ENCODE measurements around the gene OPRL1. TPM values are rescaled to one million over a fixed set of nuclear protein-coding genes. Genes with fewer than 3 reads are reported as not detected.

The OPRL1 gene
- total RNA-seq, 3 donors from 2014 or later, result 1.6 to 3.4 (median 2.3) TPM

DNA sequence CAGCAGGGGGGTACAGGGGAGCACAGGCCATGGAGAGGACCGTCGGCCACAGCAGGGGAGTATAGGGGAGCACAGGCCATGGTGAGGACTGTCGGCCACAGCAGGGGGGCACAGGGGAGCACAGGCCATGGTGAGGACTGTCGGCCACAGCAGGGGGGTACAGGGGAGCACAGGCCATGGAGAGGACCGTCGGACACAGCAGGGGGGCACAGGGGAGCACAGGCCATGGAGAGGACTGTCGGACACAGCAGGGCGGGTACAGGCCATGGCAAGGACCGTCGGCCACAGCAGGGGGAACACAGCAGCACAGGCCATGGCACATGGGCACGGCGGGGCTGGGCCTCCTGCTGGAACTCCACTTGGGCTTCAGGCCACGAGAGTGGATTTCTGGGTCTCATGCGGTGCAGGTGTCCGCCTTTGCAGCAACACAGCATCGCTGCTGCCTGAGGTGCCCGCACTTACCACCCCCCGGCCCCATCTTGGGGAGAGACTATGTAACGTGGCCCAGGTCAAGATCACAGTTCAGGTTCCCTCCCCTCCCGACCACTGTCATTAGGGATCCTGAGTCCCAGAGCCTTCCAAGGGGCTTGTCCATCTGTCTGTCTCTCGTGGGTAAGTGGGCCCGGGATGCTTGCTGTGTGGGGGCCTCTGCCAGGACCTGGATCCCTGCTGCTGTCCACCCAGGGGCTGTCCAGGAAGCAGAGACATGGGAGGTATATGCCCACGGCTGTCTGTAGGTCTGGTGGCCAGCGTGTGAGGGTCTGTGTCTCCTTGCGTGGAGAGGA is 25.0 kb downstream of the OPRL1 start:
- no peak for DNase-seq (ENCODE audit: low spot score in 2 of 2)
- TF ChIP-seq POLR2AphosphoS5 (IDR thresholded peaks at IDR 0.05), result no peak
- no peak for TF ChIP-seq CTCF (IDR thresholded peaks at IDR 0.05)
- no peak for TF ChIP-seq POLR2A (IDR thresholded peaks at IDR 0.05)
- Histone ChIP-seq H3K4me3 (no peak overlapping the region), H3K36me3 (no peaks in the 10 kb centered on the region), H3K27me3 (peaks cover 5 to 37% of the 10 kb centered on the region in 2 donors), H3K9me3 (no peaks in the 10 kb centered on the region), H3K27ac (no peak overlapping the region), H3K4me1 (no peaks in the 10 kb centered on the region)
- intact Hi-C loops (cut with DNase I; ENCODE audit: low total_unique reads), result no loop called here

DNA sequence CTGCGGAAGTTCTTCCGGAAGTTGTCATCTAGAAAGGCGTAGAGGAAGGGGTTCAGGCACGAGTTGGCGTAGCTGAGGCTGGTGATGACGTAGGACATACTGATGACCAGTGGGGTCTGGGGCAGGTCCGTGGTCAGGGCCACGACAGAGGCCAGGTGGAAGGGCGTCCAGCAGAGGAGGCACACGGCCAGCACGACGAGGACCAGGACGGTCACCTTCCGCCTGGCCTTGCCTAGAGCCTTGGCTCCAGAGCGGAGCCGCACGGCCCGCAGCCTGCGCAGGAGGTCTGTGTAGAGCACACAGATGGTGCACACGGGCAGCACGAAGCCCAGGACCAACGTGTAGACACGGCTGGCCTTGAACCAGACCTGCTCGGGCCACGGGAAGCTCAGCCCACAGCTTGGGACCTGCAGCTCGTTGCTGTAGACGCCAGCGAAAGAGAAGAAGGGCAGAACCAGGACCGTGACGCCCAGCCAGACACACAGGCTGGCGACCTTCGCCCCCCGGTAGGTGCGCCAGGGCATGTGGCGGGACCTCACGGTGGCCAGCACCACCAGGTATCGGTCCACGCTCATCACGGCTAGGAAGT is 26.1 kb downstream of the OPRL1 start:
- Histone ChIP-seq H3K27ac (no peak overlapping the region), H3K9me3 (no peaks in the 10 kb centered on the region), H3K36me3 (no peaks in the 10 kb centered on the region), H3K27me3 (peaks cover 5 to 33% of the 10 kb centered on the region in 2 donors), H3K4me3 (no peak overlapping the region), H3K4me1 (no peaks in the 10 kb centered on the region)
- TF ChIP-seq POLR2AphosphoS5 (IDR thresholded peaks at IDR 0.05), result no peak
- no peak for TF ChIP-seq CTCF (IDR thresholded peaks at IDR 0.05)
- TF ChIP-seq POLR2A (IDR thresholded peaks at IDR 0.05), result no peak
- intact Hi-C loops (cut with DNase I; ENCODE audit: low total_unique reads), result no loop called here
- no peak for DNase-seq (ENCODE audit: low spot score in 2 of 2)

- Histone ChIP-seq H3K36me3 (no peaks in the 10 kb centered on the region), H3K9me3 (no peaks in the 10 kb centered on the region), H3K4me1 (no peaks in the 10 kb centered on the region), H3K27ac (no peak overlapping the region), H3K4me3 (no peak overlapping the region), H3K27me3 (peaks cover 5 to 30% of the 10 kb centered on the region in 2 donors)
- no peak for TF ChIP-seq POLR2AphosphoS5 (IDR thresholded peaks at IDR 0.05)
- DNase-seq (ENCODE audit: low spot score in 2 of 2), result no peak
- intact Hi-C loops (cut with DNase I; ENCODE audit: low total_unique reads), result no loop called here
These were observed 26.6 kb downstream of the OPRL1 start for GRCh38 chr20:64106435-64106961.

GRCh38 chr20:64106981-64107735 is 27.3 kb downstream of the OPRL1 start, which contains the start of gene NPBWR2:
Gene NPBWR2, minus strand, starts transcription at chr20:64107565. Its CDS starts 734 bp downstream, at chr20:64106831.
- Histone ChIP-seq H3K4me3 (no peak within 1 kb of the TSS), H3K9me3 (no peaks in the 10 kb centered on the region), H3K27me3 (peaks cover 1 to 23% of the 10 kb centered on the region in 2 donors), H3K27ac (no peak within 1 kb of the TSS), H3K36me3 (no peaks in the 10 kb centered on the region), H3K4me1 (no peaks in the 10 kb centered on the region)
- intact Hi-C loops (cut with DNase I; ENCODE audit: low total_unique reads), result no loop called here
- TF ChIP-seq POLR2A (IDR thresholded peaks at IDR 0.05), result no peak
- TF ChIP-seq CTCF (IDR thresholded peaks at IDR 0.05), result no peak
- no peak for TF ChIP-seq POLR2AphosphoS5 (IDR thresholded peaks at IDR 0.05)
- no peak for DNase-seq (ENCODE audit: low spot score in 2 of 2)

- Histone ChIP-seq H3K36me3 (no peaks in the 10 kb centered on the region), H3K27ac (no peak overlapping the region), H3K9me3 (no peaks in the 10 kb centered on the region), H3K4me1 (no peaks in the 10 kb centered on the region), H3K4me3 (no peak overlapping the region), H3K27me3 (peaks cover 0 to 16% of the 10 kb centered on the region in 2 donors)
- TF ChIP-seq POLR2AphosphoS5 (IDR thresholded peaks at IDR 0.05), result no peak
- no peak for TF ChIP-seq CTCF (IDR thresholded peaks at IDR 0.05)
- no peak for TF ChIP-seq POLR2A (IDR thresholded peaks at IDR 0.05)
- intact Hi-C loops (cut with DNase I; ENCODE audit: low total_unique reads), result no loop called here
- DNase-seq (ENCODE audit: low spot score in 2 of 2), result no peak
These were observed 28.0 kb downstream of the OPRL1 start for GRCh38 chr20:64107736-64108457.

Data from breast epithelium (tissue), 4 donors.